Kidney capillary endothelial cell (primary cell): ENCODE results near the gene SMIM8.

Experiments used
- DNase-seq: peaks from one replicate; pipeline ENCODE4 v3.0.0-alpha.2; 2018; ENCODE audit warnings: low spot score

The SMIM8 gene

GRCh38 chr6:87334683-87335082 lies 12.3 kb downstream of the SMIM8 start:
- no peak for DNase-seq

DNA sequence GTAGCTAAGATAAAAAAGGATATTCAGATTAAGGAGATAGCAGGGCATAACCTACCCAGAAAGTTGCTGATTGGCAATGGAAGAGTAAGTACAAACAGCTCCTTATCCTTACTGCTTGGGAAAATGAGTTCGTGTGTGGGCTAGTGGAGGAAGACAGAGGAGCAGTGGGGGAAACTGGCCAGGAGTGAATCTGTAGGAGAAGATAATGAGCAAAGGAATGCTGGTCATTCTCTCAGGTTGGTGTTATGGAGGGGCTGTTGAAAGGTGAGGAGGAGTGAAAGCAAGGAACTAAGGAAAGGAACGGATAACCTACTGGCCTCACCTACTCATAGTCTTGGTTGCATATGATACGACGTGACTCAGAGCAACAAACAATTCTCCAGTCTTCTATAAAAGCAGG lies 14.0 kb downstream of the SMIM8 start:
- no peak for DNase-seq

DNA sequence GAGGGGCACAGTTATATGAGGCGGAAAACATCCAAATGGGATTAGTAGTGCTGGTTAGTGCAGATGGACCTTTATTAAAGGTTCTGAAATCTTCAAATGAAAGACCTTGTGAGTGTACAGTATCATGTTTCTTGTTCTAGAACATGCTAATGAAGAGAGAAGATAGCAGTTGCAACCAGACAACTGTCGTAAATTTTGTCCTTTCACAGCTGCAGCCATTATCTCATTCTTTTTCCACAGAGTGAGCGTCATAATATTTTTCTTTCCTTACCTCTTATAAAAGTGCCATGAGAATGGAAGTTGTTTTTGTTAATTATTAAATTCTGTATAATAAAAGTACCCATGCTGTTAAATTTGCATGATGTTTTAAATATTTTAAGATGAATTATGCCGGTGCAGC lies 17.8 kb downstream of the SMIM8 start:
- no peak for DNase-seq

DNA sequence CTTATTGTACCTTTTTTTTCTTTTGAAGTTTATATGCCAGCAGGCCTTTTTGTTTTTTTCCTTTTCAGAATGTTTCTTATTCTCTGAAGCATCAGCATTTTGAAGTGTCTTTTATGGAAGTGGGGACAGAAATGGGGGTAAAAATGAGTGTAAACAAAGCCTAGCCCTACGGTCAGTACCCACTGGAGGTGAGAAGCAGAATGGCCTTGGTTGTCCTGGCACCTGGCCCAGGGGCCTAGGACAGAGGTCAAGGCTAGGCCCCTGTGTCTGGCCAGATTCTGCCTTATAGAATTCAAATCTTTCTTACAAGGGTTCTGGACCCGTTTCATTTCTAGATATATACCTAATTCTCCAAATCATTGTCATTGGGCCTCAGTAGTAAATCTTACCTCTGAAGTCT lies 18.8 kb downstream of the SMIM8 start:
- DNase-seq, result no peak

DNA sequence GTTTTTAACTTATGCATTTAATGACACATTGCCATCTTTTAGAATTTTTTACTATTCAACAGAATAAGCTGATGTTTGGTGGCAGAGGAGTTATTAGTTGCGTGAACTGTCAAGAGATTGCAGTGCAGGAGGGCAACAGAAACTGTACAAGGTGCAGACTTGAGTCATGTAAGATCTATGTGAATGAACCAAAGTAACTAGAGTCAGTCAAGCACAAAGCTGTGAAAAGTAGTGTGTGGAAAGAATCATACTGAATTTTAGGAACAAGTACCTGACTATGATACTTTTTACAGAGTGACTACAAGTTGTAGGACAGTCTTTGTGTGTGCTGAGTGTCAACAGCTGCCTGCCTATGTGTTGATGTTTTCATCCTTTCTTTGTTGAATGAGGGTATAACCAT lies 19.5 kb downstream of the SMIM8 start:
- no peak for DNase-seq

GRCh38 chr6:87342829-87343228 lies 20.4 kb downstream of the SMIM8 start:
- DNase-seq, result no peak

DNA sequence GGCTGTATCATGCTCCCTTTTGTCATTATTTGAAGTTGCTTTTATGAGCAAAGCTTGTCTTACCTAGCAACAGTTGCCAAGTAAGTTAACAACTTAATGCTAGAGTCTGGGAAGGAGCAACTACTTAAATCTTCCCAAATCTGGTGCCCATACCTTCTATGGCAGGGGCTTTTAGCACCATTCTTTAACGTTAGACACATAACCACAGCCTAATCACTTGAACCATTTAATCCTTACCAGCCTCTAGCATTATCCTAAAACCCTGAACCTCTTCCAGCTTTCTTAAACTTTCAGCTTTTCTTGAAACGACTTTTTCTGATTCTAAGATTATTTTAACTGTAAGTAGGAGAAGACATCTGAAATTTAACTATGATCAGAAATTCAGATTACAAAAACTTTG lies 22.3 kb downstream of the SMIM8 start, which contains the start of gene C6orf163:
C6orf163 (plus strand) TSS at position 83 of the 400 bp plus-strand sequence; CDS start at position 370, 287 bp downstream.
- DNase-seq, result no peak

DNA sequence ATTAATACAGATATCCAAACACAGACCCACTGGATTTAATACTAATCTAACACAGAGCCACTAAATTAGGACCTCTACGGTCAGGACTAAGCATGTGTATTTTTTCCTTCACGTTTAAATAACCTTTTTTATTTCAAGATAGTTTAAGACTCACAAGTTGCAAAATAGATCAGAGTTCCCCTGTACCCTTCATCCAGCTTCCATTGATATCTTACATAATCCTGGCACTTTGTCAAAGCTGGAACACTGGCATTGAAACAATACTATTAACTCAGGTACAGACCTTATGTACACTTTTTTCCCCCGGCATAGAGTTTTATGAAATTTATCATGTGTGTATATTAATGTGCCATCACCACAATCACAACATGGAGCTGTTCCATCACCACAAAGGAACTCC lies 24.3 kb downstream of the SMIM8 start:
- DNase-seq, result no peak

GRCh38 chr6:87349896-87350295 lies 27.5 kb downstream of the SMIM8 start:
- DNase-seq, result no peak

DNA sequence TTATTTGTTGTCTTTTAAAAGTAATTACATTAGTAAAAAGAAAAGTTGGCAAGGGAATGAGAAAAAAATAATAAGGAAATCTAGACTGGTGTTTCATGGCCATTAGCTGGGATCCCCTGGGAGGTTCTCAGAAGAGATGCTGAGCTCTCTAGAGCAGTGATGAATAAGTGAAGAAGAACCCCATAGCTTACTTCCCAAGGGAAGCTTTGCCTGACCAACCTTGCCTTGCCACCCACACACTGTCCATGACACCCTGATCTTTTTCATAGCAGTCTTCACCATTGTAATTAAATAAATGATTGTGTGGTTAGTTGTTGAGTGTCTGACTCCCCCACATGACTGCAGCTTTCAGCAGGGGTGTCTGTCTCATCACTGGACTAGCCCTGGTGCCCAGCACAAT lies 28.1 kb downstream of the SMIM8 start:
- DNase-seq, result no peak

DNA sequence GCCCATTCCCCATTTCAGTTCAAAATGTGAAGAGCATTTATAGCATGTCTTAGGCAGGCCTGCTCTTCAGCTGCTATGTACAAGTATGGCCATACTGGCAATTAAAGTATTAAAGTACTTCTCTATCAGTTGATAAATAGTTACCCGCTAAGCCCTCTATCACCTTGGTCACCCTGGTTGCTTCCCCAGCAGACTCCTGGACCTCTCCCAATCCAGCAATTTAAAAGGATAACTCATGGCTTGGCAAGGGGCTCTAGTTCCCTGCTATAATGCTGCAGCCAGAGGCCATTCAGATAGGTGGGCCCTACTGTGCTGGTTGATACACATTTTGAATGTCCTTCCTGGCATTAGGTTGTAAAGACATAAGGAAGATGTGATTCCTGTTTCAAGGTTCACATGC lies 29.2 kb downstream of the SMIM8 start:
- no peak for DNase-seq

DNA sequence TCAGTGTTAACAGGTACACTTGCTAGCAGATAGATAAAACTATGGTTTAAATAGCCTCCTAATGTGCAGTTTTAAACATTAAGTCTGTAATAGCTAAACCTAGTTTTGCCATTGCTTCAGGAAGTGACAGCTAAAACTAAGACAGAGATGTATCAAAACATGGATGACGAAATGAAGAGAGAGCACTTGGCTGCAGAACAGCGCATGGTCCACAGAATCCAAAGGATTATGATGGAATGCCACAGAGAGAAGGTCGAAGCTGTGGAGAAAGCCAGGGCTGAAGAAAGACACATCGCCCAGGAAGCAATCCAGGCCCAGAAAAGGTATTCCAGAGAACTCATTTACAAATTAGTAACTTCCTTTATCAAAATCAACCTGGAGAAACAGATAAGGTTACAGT lies 33.8 kb downstream of the SMIM8 start:
- no peak for DNase-seq

GRCh38 chr6:87357479-87358196 lies 35.2 kb downstream of the SMIM8 start:
- no peak for DNase-seq

- no peak for DNase-seq
Observed at GRCh38 chr6:87364602-87365252, 42.3 kb downstream of the SMIM8 start.

- DNase-seq, result peak; percentile 4
Observed at GRCh38 chr6:87366072-87366827, 43.9 kb downstream of the SMIM8 start.

DNA sequence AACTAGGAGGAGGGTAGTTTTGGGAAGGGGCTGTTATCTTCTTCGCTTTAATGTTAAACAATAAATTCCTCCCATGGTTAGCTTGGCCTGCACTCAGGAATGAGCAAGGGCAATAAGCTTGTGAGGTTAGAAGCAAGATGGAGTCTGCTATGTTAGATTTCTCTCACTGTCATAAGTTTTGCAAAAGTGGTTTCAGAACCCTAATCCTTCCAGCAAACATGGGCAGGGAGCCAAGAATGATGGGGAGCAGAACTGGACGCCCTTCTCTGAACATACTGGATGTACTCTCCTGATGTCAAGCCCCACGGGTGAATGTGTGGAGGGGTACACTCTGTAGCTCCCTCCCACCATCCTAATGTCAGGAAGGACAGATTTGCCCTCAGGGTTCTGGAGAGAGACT lies 44.5 kb downstream of the SMIM8 start:
- DNase-seq, result no peak

DNA sequence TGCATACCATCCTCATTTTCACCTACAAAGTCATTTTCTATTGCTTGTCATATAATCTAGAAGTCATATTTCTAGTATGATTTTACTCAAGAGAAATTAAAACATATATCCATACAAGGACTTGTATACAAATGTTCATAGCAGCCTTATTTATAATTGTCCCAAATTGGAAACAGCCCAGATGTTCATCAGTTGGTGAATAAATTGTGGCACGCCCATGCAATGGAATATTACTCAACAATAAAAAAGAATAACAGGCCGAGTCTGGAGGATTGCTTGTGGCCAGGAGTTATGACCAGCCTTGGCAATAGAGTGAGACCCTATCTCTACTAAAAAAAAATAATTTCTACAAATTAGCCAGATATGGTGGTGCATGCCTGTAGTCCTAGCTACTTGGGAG lies 51.0 kb downstream of the SMIM8 start:
- no peak for DNase-seq

DNA sequence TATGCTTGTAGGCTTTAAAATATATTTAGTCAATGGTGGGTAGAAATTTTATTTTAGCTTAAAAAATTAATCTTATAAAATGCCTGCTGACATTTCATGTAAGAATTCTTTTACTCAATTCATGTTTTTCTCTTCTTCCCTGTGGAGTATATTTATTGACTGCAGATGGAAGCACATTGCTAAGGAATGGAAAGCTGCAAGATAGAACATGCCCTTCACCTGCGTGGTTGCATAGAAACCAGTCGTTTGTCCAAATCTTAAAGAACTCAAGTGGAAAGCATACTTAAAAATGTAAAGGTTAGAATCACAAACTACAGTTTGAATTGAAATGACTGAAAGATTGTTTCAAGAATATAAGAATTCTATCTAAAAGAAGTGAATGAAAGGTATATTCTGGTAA lies 52.9 kb downstream of the SMIM8 start:
- DNase-seq, result no peak

GRCh38 chr6:87376643-87377042 lies 54.3 kb downstream of the SMIM8 start:
- DNase-seq, result no peak

GRCh38 chr6:87378947-87379346 lies 56.6 kb downstream of the SMIM8 start:
- no peak for DNase-seq

DNA sequence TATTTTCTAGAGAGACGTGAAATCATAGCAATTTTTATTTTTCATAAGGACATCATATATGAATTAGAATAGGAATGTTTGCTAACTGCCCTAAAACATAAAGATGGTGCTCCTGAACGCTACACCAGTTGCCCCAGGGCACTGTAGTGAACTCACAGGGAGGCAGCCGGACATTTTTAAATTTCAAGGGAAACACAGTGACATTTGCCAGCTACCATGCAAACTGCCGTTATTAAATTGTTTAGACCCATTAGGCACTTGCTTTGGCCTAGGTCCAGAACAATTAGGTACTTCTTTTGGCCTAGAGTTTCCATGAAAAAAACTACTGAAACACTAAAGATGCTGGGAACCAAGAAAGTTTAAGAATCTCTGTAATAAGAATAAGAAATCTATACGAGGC lies 60.5 kb downstream of the SMIM8 start:
- DNase-seq, result no peak

DNA sequence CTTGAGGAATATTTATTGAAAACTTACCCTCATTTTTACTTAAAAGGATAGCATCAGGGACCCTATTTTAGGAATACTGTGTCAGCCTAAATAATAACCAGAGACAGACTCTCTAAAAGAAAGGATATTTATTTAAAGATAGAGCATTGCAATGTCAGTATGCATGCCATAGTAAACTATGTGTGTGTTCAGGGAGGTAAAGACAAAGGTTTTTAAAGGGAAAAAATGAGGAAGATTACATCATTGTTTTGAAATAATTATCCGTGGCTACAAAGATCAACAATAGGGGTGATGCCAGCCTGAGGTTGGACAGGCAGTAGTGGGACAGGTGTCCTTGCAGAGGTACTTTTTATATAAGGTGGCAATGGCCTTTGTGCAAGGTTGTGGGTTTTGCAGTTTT lies 61.6 kb downstream of the SMIM8 start:
- no peak for DNase-seq

DNA sequence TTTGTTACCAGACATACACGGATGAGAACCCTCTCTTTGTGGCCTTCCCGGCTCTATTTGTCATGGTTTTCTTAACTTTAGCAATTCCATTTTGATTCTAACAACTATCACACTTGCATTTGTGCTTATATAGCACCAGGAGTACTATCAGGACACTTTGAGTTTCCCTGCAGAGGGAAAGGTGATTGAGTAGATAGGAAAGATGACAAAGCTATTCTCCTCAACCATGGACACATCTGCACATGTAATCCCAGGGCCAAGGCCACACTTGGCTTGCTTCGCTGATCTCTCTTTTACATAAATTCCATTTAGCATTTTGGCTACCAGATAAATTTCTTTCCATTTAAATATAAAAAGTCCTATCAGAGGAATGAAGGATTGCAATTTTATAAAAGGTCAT lies 62.1 kb downstream of the SMIM8 start:
- DNase-seq, result no peak
